Stimulated activated CD4-positive, alpha-beta T cell treated with anti-CD3 and anti-CD28 coated beads, Interleukin-1b, Interleukin-23, amount 100 ng/mL, for 4 hours (primary cell): ENCODE results near the gene ATF6B.
"Not testable (repeated sequence)": the region's sequence is repeated elsewhere in the genome, so short reads cannot be mapped to it uniquely, and the experiment has no call there.

Experiments
- DNase-seq, 2 donors: peaks; one replicate each; pipeline ENCODE4 v3.0.0-alpha.2; 2020; ENCODE audit warnings: low read depth in 2 of 2

Gene ATF6B

GRCh38 chr6:32107406-32107805, 20.6 kb downstream of the ATF6B start:
- DNase-seq = no peak

DNA sequence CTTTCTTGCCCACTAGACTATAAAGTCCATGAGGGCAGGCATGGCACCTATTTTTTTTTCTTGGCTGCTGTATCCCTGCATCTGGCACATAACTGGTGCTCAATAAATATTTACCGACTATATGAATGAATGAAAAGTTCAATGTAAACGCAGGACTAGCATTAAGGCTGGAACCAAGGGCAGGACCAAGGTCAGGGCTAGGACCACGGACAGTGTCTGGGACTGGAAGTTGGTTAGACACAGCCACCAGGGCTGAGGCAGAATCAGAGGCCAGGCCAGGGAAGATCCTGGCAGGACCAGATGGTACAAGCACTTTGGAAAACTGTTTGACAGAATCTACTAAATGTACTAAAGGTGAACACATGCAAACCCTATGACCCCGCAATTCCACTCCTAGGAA, 22.6 kb downstream of the ATF6B start:
- no peak for DNase-seq

DNA sequence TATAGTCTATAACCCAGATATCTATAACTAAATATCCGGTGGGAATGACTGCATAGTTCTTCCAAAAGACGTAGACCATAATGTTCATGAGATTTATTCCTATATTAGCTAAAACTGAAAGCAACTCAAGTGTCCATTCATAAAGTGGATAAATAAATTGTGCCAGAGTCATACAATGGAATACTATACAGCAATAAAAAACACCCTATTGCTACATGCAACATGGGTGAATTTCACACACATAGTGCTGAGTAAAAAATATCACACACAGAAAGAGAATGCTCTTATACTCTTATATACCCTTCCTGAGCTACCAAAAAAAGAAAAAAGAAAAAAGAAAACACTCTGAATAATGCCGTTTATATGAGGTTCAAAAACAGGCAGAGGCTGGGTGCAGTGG, 25.8 kb downstream of the ATF6B start:
- DNase-seq = no peak

DNA sequence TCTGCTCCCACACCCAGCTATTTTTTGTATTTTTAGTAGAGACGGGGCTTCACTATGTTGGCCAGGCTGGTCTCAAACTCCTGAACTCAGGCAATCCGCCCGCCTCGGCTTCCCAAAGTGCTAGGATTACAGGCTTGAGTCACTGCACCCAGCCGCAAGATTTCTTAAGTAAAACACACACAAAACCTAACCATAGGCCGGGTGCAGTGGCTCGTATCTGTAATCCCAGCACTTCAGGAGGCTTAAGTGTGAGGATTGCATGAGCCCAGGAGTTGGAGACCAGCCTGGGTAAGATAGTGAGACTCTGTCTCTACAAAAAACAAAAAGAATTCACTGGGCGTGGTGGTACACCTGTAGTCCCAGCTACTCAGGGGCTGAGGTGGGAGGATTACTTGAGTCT, 27.8 kb downstream of the ATF6B start:
- DNase-seq = not testable (repeated sequence)

DNA sequence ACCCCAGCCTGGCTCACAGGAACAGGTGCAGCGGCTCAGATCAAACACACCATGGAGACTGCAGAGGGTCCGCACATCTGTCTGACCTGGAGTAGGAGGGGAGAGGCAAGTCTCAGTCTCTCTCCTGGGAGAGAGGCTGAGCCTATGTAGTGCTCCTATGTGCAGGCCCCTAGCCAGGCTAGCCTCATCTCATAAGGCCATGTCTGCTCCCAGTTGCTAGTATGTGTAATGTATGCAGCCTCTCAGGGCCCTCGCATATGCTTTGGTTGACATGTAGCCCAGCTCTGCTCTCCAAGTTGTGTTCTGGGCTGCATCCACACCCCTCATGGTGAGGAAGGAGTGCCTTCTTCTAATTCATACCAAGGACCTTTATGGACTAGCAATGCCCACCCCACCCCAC, 30.7 kb downstream of the ATF6B start:
- DNase-seq = no peak

DNA sequence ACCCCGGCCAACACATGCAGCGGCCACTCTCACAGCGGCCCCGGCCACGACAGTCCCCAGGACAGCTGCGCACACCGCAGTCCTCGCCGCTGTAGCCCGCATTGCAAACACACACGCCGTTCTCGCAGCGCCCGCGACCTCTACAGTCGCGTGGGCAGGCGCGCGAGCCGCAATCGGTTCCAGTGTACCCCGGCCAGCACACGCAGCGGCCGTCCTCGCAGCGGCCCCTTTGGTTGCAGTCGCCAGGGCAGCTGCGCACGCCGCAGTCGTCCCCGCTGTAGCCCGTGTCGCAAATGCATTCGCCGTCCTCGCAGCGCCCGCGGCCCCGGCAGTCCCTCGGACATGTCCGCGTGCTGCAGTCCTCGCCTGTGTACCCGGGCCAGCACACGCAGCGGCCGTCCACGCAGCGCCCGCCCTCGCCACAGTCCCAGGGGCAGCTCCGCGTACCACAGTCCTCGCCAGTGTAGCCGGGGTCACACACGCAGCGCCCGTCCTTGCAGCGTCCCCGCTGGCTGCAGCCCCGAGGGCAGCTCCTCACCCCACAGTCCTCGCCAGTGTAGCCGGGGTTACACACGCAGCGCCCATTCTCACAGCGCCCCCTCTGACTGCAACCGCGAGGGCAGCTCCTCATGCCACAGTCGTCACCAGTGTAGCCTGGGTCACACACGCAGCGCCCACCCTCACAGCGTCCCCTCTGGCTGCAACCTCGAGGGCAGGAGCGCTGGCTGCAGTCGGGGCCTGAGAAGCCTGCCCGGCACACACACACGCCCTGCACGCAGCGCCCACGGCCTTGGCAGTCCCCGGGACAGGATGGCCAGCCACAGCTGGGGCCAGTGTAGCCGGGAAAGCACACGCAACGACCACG, 31.4 kb downstream of the ATF6B start:
- DNase-seq = no peak

GRCh38 chr6:32096087-32096393, 32.0 kb downstream of the ATF6B start:
- DNase-seq = no peak

- no peak for DNase-seq
Measured at GRCh38 chr6:32095338-32096086, 32.5 kb downstream of the ATF6B start.

- no peak for DNase-seq
Measured at GRCh38 chr6:32092760-32093497, 35.1 kb downstream of the ATF6B start.

DNA sequence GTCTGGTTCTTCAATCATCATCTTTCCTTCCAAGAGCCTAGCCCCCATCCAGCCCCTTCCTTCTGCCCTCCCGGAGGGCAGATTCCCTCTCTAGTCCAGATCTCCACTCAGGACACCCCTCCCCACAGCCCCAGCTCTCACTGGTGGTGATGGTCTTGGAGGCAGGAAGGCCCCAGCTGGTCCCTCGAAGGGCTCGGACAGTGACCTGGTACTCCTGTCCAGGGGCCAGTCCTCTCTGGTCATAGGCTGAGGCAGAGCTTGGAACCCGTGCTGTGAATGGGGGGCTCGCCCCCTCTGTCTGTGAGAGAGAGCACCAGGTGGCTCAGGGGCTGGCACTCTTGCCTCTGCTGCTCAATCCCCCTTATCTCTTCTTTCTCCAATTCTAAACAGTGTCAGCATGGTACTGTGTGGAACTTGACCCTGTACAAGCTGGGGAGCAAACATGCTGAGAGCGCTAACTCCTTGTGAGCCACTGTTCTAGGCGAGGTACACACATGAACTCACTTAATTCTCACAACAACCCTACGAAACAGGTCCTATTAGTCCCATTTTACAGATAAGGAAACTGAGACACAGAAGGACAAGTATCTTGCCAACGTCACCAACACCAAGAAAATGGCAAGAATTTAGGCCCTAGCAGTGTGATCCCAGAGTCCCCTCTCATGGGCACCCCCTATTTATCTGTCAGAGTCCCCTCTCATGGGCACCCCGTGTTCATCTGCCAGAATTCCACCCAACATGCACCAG, 38.8 kb downstream of the ATF6B start:
- no peak for DNase-seq

DNA sequence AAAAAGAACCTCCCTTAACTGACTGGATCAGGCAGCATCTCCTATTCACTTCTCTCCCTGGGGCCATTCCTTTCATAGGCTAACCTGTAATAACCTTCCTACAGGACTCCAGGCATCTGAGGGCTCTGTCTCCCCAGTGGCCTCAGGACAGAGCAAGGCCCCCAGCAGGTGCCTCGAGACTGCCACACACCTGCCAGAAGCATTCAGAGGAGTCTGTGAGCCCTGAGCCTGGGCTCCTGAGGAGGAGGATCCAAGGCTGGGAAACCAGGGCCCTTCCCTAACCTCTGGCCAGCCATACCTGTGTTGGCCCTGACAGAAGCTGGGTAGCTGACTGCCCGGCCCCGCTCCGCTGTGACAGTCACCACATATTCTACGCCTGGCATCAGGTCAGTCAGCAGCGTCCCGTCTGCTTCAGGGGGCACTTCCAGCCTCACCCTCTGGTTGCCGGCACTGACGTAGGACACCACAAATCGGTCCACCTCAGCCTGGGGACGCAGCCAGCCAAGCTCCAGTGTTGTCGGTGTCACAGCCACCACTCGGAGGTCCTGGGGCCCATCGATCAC, 39.5 kb downstream of the ATF6B start:
- DNase-seq = no peak

DNA sequence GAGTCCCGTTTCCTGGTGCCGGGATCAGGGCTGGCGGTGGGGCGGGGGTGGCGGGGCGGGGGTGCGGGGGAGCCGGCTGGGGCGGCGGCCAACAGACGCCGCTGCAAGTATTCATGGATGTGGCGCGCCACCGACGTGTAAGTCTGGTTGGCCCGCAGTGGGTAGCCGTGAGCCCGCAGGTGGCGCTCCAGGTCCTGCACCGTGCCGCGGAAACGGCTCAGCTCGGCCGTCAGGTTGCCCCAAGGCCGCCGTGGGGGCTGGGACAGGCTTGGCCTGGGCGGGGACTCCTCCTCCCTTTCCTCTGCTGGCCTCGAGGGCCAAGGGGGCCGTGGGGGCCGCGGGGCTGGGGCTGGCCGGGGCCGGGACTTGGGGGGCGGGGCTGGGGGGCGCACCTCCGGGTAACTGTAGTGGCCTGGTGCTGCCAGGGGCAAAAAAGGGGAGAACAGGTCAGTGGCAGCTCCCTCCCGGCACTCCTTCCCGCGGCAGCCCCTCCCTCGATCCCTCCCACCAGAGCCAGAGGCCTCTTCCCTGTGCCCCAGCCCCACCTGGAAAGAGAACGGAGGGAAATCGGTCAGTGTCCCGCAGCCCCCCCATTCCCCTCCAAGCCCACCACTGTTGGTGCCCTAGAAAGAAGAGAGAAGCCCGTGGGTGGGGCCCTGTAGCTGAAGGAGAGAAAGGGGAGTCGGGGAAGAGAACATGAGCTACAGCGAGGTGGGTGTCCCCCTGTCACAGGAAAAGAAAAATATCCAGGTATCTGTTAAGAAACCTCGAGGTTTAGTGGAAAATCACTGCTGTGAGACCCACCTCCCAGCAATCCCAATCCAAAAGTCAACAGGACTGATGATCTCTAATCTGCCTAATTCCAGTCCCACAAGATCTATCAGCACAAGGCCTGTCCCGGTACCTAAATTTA, 40.2 kb downstream of the ATF6B start:
- DNase-seq = peak; percentile 56 to 62

DNA sequence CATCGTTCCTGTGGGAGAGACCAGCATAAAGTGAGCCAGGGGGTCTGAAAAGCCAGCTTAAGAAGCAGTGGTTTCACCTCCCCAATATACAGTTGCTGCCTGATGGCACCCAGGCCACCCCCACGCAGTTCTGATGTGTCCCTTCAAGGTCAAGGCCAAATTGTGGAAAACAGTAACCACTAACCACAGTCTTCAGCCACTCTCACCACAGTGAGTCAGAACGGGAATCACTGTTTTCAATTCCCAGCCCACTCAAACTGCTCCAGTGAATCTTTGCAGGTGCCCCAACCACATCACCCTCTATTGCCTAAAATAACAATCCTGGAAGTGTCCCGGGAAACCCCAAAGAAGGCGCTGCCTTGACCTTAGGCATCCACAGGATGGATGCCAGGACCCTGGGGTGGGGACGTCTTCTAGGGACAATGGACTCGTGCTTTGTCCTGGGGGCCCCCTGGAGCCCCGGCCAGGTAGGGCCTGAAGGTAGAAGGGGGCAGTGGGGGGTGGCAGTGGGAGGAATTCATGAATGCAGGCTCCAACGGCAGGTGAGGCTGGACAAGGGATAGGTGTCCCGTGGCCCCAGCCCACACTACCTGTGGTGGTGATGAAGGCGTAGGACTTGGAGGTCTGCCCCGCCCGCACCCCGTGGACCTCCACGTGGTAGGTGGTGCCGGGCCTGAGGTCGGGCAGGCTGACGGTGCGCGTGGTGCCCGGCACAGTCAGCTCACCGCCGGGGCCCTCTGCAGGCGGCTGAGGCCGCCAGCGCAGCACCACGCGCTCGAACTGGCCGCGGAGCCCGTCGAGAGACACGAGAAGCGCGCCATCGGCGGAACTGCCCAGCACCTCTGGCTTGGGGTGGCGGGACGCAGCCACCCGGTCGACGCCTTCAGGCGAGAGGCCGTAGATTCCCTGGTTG, 41.1 kb downstream of the ATF6B start:
- no peak for DNase-seq

- no peak for DNase-seq
Measured at GRCh38 chr6:32085759-32086459, 42.1 kb downstream of the ATF6B start.

GRCh38 chr6:32084780-32085179, 43.3 kb downstream of the ATF6B start:
- DNase-seq = no peak

GRCh38 chr6:32083812-32084768, 44.0 kb downstream of the ATF6B start:
- DNase-seq = no peak

- no peak for DNase-seq
Measured at GRCh38 chr6:32082935-32083334, 45.1 kb downstream of the ATF6B start.

DNA sequence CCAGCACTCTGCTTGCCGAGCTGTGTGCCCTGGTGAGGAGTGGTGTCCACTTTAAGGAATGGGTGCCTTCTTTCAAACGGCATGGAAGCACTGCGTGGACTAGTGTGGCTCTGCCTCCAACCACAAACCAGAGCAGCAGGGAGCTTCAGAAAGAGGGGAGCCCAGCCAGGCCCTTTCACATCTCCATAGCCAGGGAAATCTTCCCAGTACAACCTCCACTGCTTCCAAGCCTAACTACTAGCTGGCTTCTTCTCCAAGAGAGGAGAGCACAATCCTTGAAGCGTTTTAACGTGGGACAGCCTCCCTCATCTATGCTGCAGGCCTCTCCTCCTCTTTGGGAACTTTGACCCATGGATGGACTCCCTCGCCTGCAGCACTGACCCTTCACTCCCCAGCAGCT, 45.6 kb downstream of the ATF6B start:
- DNase-seq = no peak
